HK-2 (cell line): ENCODE results near the gene ENPP6.
"Not testable (repeated sequence)": the region's sequence is repeated elsewhere in the genome, so short reads cannot be mapped to it uniquely, and the experiment has no call there.

Experiments
- DNase-seq: peaks from one replicate; pipeline ENCODE4 v3.0.0-alpha.2; 2018; ENCODE audit not compliant: unreplicated experiment

The ENPP6 gene

DNA sequence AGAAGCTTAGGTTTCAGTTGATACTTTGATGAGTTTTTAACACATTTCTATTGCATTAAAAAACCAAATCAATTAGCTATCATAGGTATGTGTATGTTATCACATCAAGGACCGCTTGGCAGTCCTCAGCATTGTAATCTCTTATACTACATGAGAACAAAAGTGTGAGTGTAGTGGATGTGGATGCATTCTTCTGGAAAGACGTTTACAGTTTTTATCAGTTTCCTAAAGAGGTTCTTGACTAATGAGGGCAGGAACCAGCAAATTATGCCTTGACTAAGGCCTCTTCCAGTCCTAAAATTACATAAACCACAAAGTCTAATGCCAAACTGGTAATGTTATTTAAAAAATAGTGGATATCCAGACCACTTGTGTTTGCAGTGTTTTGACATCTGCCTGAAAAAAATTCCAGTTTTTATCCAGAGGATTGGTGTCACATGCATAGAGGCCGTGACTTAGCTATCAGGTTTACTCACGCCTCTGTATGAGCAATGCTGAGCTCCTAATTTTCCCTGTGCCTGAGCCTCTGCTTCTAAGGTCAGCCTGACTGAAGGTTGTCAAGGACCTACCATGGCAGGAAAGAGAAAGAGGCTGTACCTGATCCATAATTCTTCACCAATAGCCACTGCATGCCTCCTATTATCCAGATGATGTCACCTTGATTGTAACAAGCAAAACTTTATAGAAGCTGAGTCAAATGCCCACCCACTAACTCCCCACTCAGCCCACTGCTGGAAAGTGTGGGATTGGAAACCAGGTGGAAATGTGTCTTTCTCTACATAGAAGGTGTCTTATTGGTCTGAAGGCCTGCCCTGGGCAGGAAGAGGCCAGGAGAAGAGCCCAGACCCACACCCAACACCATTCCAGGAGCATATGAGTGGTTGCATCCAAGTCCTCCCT, 68.7 kb downstream of the ENPP6 start:
- no peak for DNase-seq

DNA sequence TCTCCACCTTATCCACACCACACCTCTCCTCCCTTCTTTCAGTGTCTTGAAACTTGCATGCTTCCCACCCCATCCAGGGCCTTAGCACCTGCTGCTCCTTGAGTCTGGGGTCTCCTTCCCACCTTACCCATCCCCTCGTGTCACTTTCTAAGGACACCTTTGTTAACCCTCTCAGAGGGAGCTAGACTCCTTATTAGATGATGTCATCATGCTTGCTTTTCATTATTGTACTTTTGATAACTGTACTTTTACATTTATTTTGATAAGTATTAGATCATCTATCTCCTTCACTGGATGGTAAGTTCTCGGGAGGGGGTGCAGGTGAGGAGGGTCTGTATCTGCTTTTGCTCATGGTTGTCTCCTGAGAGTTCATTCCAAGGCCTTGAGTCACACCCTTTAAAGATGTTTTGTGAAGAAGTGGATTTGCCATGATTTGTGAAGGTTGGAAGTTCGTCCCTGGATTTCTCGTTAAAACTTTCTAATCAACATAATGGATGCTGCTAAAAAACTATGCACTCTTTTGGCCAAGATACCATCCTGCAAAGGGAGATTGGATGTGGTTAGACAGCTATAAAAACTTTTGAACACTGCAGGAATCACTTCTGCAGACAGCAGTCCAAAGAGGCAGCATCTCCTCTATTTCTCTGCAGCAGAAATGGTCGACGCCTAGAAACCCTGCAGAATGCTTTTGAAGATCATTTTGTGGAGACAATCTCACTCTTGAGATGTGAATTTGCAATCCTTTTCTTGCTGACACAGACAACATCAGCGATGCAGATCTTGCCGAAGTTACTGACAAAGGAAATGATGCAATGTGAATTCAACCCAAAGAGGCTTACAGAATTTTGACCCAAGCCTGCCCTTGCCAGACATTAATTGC, 69.6 kb downstream of the ENPP6 start:
- DNase-seq, result no peak

DNA sequence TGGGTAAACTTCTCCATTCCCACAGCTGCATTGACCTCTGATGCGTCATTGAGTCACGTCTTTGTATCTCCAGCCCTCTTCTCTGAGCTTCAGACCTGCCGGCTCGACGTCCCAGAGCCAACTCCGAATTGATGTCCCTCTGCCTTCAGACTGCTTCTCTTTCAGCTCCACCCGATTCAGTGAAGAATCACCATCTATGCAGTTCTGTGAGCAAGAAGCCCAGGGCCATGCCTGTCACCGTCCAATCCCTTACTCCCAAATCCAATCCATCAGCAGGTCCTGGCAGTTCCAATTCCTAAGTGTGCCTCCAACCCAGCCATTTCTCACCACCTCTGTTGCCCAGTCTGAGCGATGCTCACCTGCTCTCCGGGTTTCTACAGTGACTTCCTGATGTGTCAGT, 70.7 kb downstream of the ENPP6 start:
- no peak for DNase-seq

DNA sequence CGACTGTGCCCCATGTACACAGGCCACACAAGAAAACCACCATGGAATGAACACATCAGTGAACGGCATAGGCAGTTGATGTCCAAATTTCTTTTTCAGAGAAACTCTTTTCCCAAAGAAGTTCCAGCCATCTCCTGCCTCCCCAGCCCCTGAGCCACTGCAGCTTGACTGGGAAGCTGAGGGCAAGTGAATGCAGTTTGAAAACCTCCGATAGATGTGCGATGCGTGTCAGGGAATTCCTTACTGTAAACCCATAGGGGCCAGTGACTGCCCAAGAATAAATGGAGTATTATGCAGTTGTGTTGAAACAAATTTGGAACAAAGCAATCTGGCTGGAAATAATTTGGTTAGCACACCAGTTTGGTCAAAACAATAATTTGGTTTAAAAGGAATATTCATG, 72.1 kb downstream of the ENPP6 start:
- DNase-seq, result no peak

DNA sequence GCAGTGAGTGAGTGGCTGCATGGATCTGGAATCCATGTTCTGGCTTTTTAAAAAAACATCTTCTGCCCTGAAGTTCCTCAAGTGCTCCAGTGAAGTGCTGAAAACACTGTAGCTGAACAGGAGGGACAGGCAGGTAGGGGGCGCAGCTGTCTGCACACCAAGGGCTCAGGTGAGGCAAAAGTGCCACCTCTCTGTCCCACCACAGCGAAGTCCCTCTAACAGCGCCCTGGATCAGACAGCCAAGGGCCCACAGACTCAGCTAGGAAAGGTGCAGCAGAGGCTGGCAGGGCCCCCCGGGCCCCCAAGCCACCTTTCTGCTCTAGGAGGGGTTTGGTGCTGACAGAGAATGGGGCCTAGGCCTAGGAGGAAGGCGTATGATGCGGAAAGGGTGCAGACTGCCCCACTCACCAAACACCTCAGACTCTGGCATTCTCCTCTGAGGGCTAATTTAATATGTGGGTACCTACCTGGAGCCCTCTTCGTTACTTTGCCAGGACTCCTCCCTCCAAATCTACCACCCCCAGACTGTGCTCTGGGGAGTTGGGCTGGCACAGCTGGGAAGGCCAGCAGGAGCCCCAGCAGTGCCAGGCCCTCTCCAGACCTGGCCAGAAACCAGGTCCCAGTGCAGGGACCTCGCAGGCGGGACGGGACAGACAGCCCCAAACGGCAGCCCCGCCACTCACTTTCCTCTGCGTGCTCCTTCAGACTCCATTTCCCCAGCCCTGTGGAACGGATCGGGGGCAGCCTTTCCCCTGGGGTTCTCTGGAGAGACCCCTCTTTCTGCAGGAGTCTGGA, 73.7 kb downstream of the ENPP6 start:
- DNase-seq, result no peak

DNA sequence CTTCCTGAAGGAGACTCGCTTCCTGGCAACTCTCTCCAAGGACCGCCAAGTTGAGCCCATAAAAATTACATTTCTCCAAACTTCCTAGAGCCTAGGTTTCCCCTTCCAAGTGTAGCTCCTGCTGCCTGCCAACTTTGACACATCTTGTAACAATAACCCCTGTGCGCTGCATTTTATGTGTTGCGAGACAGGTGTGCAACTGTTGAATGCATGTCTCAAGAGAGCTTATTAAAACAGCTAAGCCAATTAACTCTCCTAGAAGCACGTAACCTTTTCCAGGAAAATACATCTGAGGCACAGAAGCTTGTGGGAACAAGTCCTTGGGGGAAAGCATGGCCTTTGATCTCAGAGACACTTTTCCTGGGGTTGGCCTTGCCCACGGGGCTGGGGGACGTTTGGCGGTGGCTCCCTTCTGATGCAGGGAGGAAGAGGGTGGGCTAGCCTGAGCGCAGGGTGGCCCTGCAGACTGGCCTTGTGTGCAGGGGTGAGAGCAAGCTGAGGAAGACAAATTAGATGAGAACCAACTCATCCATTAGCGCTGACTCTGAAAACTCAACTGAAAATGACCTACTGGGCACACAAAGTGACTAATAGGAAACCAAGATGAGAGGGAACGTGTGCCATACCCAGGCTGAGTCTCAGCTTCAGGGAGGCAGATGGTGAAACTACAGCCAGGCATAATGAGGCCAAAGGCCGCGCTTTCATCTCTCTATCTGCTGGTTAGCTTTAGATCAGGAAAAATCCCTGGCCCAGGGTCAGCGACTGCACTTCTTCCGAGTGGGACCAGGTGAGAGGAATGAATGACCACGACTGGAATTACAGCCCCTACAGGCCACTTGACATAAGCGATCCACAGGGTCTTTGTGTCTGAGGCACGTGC, 75.3 kb downstream of the ENPP6 start:
- DNase-seq, result no peak

DNA sequence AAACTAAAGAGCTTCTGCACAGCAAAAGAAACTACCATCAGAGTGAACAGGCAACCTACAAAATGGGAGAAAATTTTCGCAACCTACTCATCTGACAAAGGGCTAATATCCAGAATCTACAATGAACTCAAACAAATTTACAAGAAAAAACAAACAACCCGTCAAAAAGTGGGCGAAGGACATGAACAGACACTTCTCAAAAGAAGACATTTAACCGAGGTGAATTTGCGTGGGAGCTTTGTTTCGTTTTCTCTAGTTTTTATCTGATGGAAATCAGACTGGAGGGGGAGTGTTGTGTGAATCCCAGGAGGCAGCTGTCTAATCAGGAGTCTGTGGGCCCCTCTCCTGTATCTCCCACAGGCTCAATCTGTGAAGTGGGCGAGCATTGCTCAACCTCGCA, 76.8 kb downstream of the ENPP6 start:
- not testable (repeated sequence) for DNase-seq

DNA sequence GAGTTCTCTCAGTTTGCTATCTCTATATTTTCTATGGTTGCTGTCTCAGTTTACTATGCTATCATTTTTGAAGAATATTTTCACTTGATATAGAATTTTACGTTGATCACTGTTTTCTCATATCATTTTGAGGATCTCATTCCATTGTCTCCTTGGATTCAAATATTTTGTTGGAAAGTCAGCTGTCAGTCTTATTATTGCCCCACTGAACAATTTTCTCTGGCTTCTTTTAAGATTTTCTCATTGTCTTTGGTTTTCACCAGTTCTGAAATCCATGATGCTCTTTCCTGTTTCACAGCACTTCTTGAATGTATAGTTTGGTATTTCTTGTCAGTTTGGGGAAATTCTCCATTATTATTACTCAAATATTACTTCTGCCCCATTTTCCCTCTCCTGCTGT, 81.1 kb downstream of the ENPP6 start:
- DNase-seq, result no peak

DNA sequence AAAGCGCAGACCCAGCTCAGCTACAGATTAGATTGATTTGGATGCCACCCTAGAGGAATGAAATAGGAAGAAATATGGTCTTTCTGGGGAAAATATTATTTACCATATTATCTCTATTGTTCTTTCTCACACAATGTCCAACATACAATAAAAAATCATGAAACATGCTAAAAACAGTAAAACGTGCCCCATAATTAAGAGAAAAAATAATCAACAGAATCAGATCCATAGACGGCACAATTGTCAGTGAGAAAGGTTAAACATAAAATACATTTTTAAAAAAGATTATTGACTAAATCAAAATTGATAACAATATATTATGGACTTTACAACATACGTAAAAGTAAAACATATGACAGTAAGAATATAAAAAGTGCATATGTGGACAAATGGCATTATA, 90.9 kb downstream of the ENPP6 start:
- DNase-seq, result no peak

DNA sequence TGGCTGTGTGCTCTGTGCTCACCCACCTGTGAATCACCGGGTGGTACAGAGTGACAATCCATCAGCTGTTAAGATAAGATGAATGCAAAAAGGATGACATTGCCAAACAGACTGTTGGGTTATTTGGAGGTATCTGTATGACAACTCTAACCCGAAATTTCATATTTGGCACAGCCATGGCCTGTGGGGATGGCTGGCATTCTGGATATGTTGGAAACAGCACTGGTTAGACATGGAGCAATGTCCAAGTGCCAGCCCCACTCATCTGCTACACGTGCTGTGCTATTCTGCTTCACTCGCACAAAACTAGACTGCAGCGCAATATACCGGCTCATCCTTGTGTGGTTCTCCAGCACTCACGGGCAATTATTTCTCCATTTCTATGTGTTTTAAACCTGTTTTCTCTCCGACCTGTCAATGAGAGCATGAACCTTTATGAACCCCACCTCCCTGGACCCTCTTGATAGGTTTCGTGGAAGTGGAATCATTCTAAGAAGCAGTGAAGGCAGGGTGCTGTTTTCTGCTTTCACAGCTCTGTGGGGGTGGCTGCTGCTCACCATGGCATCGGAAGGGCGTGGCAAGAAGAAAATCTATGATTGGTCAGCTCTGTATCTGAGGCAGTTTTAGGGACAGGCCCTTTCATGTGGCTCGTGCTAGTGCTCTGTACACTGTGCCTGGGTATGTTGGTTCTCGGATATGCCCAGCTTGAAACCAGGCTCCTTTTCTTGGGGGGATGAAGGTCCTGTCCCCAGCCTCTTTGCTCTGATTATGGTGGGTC, 94.9 kb downstream of the ENPP6 start:
- DNase-seq, result no peak

DNA sequence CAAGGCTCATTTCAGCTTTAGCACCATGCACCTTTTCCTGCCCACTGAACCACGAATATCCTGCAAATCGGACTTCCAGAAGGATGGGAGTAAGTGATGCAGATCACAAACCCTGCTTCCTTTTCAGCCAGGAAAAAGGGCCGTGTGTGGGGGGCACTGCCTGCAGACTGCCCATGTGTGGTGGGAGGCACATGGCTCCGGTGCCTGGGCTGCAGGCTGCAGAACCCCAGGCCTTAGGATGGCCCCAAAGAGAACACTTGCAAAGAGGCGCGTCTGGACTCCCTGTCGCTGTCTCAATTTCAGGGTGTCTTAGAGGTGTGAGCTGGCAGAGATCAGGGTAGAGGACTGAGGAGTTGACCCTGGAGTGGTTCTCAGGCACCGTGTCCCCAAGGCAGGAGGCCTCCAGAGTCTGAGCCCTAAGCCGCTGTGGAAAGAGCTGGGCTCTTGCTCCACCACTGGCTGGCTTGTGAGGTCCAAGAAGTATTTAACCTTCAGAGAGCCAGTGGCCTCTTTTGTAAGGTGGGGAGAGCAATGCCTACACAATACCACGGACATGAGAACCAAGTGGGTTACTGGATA, 97.0 kb downstream of the ENPP6 start:
- DNase-seq, result no peak

DNA sequence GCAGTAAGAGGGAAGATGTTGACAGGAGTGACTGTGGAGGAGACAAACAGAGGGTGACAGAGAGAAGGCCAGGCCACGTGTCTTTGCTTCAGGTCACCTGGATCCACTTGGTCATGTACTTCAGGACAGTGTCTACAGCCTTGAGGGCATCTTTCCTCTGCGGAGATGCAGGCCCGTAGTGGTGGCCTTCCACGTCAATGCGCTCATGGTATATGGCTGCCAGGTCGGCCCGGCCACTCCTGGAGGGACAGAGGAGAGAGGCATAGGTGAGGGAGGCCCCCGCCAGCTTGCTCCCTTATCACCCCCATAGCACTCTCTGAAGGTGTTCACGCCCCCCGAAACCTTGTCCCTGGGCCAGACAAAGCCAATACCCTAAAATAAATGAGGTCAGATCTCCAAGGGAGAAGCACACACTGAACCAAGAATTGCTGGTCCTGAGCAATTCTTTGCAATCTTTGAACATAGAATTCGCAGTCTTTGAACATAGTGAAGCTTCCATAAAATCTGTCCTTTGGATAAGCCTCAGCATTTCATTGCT, 99.9 kb downstream of the ENPP6 start:
- DNase-seq, result no peak

DNA sequence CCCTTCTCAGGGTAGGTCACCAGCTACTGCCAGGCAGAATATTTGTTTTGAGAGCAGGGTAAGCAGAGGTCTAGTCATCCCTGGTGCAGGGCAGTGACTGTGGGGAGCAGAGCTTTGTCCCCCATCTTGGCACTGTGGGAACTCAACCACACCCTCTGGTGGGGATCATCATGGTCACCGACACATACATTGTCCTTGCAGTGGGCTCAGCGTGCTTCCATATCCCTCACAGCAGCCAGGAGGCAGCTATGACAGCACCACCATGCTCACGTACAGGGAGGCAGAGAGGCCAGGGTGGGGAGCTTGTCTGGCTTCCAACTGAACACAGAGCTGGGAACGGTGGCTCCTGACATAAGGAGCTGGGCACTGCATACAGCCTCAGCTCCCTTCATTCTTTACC, 102.3 kb downstream of the ENPP6 start:
- no peak for DNase-seq

DNA sequence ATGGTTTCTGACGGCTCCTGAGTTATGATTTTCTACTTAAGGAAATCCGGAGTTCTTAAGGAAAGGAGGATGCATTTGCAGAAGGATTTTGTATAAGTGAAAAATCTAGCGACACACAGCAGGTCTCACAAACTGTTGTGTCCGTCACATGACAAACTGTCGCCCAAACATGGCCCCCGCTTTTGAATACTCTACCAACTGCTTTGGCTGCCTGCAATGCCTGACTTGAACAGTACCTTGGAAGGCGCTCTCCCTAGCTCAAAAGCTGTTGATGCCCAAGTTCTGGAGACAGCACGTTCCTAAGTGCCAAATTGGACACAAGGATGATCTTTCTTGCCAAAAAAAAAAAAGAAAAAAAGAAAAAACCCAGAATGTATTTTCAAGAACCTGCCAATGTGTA, 103.2 kb downstream of the ENPP6 start:
- no peak for DNase-seq

DNA sequence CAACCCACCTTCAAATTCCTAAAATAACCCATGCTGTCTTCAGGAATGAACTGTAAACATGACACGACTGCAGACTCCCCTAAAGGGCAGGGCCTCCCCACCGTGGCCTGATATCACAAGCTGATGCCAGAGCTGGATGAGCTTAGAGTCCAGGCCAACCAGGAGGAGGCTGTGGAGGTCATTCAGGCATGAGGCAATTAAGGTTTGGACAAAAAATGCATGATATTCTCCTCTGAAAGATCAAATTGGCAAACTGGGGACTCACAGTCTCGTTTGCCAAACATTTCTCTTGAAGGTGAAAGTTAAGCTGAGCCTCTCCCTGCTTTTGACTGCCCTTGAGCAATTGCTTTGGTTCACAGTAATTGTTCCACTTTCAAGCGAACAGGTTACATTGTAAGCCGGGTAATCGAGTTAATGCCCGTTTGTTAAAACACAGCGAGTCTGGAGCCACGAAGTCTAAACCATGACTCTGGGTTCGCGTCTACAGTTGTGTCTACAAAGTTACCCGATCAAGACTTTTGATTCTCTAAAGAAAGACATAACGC, 105.6 kb downstream of the ENPP6 start:
- DNase-seq, result no peak

DNA sequence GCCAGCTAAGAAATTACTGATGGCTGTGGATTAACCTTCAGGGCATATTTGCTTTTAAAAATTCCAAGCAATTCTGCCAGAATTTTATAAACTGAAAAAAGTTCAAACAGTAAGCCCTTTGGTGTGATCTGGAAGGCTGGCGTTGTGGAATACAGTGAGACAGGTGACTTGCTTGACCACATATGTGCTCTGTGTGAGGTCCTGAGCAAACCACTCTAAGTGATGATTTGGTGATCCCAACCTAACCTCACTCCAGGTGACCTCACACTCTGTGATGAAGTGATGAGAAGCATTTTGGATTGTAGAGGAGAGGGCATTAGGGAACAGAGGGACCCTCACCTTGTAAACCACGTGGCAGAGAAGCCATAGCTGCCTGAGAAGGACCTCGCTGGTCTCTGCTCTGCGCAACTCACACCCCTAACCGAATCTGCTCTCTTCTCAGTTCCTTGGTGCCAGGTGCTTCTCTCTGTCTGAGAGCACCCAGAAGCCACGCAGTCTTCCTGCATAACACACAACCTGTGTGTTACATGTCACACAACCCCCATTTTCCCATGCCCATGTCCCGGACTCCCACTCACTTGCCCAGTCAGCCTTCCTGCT, 106.3 kb downstream of the ENPP6 start:
- DNase-seq, result no peak

DNA sequence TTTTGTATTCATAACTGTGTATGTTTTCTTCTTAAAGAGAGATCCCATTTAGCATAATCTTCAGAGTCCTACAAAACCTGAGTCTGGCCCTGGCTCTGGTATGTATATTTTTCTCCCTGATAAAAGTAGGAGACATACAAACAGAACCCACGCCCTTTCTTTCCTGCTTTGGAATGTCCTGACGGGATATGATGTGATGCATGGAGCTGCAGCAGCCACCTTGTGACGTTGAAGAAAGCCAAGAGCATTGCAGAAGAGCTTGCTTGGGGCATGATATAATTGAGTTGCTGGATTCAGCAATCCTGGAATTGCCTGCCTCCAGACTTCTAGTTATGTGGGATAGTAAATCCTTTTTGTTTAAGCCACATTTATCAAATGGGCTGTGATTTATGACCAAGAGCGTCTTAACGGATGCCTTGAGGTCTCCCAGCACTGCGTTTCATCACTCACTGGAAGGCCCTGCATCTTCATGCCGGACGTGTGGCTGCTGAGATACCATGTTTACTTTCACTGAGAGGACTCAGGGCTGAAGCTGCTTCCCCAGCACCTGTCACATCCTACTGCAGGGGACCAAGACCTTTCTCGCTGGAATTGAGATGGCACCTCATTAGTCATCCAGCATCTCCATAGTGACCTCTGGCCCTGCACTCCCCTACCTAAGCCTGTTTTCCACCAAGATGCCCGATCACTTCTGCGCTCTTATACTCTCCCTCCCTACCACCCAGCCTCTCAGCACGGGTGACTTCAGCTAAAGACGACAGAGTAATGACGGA, 107.0 kb downstream of the ENPP6 start:
- DNase-seq, result no peak

DNA sequence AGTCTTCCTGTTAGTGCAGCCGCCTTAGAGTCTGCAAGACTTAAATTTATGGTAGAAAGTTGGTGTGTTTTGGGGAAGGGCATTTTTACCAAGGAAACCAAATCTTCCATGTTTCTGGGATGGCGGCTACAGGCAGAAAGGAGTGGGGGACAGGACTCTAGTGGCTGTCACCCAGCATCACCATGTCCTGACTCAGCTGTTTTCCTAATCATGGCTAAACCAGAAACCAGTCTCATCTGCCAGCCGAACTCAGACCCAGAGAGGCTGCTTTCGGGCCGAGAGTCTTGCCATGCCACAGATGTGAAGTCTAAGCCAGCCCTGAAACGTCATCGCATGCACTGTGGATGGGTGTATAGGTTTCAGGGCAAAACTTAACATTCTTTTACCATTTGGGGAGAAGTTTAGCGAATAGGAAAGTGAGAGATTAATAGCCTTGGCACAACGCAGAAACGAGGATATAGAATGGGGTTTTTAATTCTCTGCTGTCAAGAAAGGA, 109.6 kb downstream of the ENPP6 start:
- no peak for DNase-seq
